GM19468 (cell line): ENCODE data around the gene ETV1.
"Not testable (repeated sequence)": the region's sequence is repeated elsewhere in the genome, so short reads cannot be mapped to it uniquely, and the experiment has no call there.

ENCODE experiments used
- ATAC-seq: cut with Tn5 transposase; IDR thresholded peaks from one replicate; pipeline ENCODE4 v1.9.1; 2021; ENCODE audit warnings: mild to moderate bottlenecking, moderate library complexity, moderate number of reproducible peaks; ENCODE audit not compliant: unreplicated experiment; ENCODE audit errors: extremely low read depth

The ETV1 gene

DNA sequence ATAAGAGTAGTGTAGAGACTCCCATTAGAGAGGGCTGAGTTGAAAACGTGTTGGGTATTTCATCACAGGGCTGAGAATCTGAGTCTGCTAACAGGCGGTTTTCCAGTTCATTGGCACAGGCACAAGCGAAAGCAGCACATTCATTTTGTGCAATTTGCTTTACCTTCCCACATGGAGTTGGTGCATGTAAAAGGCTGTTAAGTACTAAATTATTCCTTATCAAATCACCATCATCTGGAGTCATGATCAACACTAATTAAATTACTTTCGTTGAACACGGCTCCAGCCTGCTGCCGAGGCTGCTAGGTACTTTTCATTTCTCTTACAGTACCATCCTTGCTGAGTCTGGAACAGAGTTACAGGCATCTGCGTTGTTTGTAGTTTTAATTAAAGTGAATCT lies 43.8 kb downstream of the ETV1 start:
- no peak for ATAC-seq

DNA sequence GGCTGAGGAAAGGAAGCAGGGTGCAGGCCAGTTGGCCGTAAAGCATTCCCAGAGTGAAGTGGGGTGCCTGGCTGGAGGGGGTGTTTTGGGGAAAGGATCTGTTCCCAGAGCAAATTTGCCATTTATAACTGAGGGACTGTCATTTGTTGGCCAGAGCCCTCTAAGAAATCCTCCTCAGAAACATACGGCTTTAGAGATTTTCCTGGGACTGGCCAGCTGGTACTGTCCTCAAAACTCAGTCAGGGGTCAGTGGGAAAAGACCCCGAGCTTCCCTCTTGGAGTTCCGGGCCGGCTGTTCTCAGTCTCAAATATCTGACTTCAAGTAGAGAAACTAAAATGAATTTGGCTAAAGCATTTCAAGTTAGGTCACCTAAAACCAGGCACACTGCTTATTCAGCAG lies 55.9 kb downstream of the ETV1 start:
- no peak for ATAC-seq

DNA sequence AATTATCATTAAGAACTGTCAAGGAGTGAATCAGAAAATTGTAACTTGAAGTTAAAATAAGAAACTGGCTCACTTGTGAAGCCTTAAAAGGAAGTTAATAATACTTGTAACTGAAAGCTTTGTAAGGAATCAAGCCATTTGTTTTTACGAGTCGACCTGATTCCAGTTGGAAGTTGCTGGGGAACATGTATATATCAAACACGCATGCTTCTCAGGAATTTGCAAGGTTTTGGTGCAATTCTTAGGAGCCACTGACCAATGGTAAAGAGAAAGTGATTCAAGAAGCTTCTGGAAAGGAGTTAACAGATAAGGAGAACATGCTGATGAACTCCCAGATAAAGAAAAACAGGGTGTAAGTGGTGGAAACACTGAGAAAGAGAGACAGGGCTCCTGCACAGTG lies 56.4 kb downstream of the ETV1 start:
- ATAC-seq: no peak

DNA sequence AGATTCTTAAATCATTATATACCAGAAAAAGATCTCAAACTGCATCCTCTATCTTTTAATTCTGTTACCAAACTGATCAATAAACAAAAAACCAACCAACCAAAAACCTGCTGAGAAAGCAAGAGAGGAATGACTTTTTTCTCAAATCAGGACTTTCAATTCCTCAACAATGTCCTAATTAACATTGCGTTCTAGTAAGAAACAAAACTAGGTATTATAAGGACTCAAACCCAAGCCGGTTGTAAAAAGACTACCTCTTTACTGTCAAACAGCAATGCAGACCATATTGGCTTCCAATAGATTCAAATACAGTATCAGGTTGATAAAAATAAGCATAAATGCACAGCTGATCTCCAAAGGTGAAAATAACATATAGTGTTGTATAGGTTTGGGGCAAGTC lies 57.3 kb downstream of the ETV1 start:
- ATAC-seq: no peak

DNA sequence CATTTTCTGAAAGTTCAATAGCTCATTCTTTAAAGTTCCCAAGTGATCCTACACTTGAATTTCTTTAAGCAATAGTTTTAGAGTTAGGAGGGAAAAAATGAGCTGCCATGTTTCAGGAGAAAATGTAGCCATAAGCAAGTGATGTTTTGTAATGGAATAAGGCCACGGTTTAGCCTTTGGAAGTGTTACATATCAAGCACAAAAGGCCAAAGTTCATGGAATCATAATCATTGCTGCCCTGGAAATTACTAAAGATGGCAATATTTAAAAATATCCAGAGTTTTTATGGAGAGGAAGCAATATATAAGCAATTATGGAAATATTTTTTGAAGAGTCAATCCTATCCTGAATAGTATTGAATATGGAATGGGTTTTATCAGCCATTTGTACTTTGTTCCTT lies 68.4 kb downstream of the ETV1 start:
- no peak for ATAC-seq

DNA sequence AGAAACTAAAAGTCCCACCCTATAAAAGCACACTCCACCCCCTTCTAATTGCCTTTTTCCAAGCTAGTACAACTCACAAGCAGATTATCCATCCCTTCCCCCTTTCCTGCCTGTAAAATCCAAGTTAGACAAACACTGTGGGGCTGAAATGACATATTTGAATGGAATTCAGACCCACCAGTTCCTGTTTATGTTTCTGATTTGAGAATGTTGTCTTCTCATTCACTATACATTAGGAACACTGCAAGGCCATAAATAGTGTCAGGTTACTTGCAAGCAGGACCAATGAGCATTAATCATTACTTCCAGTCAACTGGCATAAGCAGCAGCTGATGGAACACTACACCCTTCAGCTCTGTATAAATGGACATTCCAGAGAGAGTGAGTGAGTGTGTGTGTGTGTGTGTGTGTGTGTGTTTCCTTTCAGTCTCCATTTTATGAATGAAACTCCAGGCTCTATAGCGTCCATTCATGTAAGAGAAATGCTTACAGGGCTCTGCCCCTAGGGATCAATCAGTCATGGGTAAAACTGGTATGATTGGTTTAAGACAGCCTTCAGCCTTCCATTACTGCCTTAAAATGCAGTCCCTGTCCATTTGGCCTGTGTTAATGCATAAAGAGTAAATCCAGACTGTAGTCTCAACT lies 69.3 kb downstream of the ETV1 start:
- ATAC-seq: no peak

DNA sequence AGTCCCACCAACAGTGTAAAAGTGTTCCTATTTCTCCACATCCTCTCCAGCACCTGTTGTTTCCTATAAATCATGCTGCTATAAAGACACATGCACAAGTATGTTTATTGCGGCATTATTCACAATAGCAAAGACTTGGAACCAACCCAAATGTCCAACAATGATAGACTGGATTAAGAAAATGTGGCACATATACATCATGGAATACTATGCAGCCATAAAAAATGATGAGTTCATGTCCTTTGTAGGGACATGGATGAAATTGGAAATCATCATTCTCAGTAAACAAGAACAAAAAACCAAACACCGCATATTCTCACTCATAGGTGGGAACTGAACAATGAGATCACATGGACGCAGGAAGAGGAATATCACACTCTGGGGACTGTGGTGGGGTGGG lies 71.1 kb downstream of the ETV1 start:
- not testable (repeated sequence) for ATAC-seq

DNA sequence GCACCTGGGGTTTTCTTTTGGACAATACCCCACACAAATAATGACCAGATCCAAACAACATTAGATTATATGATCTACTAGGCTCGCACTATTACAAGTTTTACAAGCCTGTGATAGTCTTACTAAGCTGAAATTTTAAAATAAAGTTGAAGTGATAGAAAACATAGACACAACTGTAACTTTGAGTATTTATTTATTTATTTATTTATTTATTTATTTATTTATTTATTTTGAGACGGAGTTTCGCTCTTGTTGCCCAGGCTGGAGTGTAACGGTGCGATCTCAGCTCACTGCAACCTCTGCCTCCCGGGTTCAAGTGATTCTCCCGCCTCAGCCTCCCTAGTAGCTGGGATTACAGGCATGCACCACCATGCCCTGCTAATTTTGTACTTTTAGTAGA lies 72.4 kb downstream of the ETV1 start:
- ATAC-seq: not testable (repeated sequence)

DNA sequence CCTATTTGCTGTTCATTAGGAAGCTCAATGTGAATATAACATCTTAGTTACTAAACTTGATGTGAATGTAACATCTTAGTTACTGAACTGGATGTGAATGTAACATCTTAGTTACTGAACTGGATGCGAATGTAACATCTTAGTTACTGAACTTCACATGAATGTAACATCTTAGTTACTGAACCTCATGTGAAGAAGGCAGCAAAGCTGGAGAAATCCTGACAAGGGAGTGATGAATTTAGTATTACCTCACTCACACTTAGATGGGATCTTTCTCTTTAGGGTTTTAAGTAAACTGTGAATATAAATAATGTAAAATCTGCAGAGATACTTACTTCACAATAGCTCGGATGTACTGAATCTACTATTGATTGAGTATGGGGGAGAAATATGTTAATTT lies 73.6 kb downstream of the ETV1 start:
- no peak for ATAC-seq

DNA sequence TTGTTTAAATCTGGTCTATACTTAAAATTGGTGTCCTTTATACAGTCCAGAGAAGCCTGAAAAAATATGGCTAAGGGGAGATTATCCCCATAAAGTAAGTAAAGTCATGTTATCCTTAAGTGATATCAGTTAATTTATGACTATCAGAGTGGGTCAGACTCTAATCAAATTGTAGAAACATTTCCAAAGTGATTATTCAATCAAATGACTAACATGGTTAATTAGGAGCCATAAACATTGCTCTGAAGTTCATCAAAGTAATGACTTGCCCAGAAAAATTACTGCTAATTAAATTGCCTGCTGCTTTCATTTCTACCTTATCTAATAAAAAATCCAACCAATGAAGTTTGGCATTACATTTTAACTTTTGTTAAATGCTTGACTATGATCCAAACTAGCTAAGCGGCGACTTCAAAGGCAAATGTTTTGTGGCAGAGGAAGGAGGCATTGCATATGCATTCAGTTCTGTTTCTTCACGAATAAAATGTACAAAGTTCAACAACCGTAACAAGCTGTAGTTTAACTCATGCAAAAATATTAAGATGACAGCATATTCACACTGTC lies 76.7 kb downstream of the ETV1 start:
- no peak for ATAC-seq

DNA sequence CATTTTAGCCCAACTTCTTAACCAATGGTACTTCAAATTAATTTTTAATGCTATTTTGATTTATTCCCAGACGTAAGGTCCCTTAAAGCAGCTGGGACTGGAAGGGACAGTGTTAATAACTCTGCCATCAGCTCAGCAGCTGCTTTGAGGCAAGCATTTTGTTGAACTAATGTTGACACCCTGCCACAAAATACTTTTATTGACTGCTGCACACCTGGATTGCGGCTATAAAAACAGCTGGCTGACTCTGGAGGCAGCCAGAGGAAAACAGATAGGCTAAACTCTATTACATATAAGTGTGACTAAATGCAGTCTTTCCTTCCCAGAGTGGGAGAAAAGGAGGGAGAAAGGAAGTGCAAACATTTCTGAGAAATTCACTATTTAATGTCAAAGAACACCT lies 77.6 kb downstream of the ETV1 start:
- ATAC-seq: no peak

DNA sequence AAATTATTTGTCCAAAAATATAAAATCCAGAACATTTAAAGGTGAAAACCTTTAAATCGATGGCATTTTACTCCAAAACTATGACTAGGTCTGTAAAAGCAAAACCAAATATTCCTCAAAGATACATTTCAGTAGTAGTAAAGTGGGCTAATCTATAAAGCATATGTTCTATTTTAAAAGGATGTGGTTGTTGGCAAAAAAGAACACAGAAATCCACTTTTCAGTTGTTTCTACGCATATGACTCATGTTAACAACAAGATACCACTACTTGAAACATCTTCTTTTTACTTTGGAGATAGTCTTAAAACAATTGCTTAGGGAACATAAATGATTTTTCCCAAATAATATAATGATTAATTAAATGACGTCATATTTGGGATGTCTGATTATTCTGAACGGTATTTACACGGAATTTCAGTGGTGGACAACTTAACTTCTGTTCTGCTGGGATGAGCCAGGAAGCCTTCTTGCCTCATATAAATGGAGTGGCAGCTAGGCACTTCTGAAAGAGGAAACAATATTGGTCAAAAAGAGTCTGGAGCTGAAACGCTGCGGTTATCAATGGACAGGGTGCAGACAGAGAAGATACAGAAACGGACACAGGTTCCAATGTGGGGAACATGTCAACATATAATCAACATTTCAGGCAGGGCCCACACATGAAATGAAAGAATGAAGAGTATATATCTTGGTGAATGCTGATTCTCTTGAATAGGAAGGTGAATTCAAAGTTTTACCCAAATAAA lies 78.5 kb downstream of the ETV1 start:
- no peak for ATAC-seq

DNA sequence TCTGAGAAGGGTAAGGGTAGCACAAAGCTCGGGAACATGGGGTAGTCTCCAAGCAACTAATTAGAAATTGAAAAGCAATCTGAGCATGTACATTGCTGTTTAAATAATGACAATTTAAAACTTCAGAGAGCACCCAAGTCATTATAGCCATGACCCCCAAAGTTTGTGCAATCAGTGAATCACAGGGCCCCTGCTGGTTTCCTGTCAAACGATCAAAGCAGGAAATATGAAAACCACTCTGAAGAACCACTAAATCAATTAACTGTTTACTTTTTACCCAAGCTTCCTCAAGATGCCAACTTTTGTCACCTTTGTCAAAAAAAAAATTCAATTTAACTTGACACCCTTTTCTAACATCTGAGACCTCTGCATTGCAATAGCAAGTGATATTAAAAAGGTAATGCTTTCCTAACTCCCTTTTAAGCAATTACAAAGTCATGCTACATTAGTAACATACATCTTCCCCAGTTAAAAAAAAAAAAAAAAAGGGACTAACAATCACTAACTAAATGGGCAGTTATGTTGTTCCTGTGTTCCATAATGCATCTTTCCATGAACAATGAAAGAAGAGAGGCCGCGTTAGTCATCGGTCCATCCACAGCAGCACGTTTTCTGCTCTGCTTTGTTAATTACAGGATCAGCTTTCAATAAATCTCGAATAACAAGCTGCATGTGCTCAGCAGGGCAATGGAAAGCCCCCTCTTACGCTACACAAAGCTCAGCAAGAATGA lies 80.6 kb downstream of the ETV1 start:
- ATAC-seq: no peak

DNA sequence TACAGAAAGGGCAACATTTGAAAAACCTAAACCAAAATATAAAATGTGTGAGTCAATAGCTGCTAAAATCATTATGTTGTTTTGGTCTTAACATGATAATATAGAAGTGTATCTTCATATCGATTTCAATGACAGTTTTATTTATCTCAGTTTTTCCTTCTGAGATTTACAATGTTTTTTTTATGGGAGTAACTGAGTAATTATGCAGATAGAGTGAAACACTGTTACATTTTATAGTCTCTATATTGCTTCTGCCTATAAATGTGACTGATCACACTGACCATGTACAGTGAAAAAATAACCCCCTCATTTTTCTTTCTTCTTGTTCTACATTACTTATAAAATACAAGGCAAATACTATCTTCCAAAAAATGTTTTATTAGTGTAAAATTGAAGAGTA lies 81.6 kb downstream of the ETV1 start:
- ATAC-seq: no peak

DNA sequence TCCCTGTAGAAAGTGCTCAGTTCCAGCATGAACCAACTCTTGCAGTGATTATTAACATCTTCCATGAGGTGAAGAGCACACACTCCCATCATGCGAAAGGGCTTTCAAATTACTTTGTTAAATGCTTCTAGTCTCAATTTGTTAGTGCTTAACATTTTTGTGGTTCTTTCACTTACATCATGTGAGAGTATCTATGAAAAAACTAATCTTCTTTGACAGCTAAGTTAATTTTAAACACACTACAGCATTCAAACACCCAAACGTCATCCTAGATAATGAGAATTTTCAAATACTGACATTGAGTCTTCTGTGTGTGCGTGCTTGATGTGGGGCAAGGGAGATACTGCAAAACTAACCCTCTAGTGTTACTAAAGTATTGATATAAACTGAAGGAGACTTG lies 84.8 kb downstream of the ETV1 start:
- ATAC-seq: no peak

DNA sequence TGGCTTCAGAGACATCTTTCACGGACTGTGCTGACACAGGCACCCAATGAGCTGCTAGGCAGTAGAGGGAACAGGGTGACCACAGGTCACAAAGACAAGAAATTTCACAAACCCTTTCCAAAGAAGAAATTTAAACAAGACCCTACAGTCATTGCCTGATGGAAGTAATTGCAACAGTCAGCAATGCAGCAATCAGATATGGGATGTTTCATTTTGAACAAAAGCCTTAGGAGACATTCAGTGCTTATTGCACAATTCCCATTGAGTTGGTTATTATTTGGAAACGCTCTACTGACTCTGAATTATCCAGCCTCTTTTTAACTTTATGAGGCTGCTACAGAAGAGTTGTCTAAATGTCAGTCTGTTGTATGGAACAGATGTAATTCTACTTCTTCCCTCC lies 85.5 kb downstream of the ETV1 start:
- no peak for ATAC-seq

DNA sequence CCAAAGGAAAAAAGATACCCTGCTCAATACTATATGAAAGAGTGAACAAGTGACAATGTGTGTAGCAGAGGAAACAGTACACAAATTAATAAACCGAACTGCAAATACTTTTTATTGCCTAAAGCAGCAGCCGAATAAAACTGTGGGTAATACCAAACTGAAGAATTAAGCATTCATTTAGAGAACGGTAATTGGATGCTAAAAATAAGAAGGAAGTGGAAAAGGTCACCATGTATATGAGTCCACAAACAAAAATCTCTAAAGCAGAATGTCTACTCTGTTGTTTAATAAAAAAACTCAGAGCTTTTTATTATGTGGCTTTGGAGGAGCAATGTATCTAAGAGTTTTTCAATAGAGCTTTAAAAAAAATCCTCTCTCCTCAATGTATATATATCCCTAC lies 87.9 kb downstream of the ETV1 start:
- ATAC-seq: no peak

DNA sequence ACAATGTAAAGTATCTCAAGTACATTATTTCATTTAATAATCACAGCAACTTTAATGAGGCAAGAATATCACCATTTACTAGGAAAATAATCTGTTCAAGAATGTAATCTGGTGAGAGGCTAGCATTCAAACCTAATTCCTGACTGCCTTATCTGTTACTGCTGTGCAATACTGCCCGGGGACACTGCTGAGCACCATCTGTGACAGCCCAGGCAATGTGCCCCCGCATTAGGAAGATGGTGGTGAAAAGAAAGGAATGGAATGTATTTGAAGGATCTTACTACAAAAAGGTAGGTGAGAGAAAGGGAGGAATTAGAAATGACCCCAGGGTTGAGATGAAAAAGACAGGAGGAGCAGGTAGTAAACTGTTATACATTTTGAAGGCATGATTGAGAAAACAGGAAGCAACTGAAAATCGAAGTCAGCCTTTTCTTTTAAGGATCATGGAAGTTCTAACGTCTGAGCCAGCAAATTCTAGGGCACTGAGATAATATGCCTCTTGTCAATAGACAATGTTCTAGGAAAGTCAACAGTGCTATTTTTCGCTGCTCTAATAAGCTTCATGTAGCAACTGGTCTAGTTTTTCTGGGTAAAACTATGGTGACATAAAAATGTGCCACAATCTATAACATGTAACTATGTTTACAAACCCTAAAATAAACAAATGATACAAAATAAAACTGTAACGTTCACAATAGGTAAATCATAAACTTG lies 90.4 kb downstream of the ETV1 start:
- no peak for ATAC-seq

DNA sequence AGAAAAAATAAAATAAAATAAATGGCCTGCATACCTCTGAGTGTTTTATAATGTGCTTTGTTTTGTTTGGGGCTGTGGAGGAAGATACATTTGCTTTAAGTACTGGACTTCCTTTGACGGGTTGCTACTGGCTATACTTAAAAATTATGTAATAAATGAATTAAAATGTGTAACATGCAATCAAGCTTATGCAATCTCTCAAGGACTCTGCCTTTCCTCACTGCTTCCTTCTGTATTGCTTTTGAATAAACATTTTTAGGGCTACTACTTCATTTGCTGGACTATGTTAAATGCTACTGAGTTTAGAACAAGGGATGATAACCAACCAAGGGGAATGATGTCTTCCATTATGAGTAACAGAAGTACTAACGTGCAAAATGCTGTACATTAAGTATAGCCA lies 91.6 kb downstream of the ETV1 start:
- ATAC-seq: no peak

DNA sequence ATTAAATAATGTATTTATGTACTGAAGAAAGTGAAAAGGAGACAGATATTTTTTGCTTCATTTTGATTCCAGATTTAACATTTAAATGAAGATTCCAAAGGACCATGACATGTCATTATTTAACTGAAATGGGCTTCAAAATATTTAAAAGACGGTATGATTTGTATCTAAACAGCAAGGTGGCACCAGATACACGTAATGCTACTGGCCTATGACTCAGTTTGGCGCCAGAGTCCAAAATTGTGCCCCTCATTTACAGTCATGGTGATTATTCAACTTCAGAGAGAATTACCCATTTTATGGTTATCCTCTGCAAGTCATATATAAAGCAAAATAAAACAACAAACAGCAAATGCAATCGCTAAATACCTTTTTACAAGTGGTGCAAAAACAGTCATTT lies 94.5 kb downstream of the ETV1 start:
- ATAC-seq: no peak

DNA sequence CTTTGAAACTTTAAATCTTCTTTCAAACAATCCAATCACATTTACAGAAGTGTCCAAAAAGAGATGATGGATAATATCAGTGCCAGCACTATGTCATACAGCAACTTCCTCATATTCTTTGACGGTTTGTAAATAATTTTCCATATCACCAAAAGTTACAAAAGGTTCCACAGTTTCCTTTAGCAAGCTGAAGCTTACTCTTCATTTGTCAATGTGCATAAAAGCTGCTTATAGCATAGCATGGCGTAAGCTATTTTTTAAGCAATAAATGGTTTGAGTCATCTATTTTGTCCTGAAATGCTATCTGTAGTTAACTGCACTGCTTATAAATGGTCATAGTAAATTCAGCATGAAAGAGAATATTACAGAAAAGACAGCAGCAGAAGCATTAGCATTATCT lies 95.1 kb downstream of the ETV1 start:
- no peak for ATAC-seq
